GM12891 (cell line): ENCODE measurements around the gene KCNN2. TPM values are rescaled to one million over a fixed set of nuclear protein-coding genes. Genes with fewer than 3 reads are reported as not detected.

Experiments
- DNase-seq: peaks from one replicate; pipeline ENCODE4 v3.0.0; 2011; ENCODE audit warnings: low spot score; ENCODE audit not compliant: insufficient read length
- FAIRE-seq: peaks from 2 replicates; lab custom pipeline; 2011; peaks lifted over from hg19 to GRCh38; lab: Jason Lieb, UNC
- PAX5 ChIP-seq: IDR thresholded peaks from 2 replicates; pipeline ENCODE4 v1.6.1; 2011; ENCODE audit warnings: low read length, moderate library complexity, mild to moderate bottlenecking; ENCODE audit not compliant: insufficient read depth, severe bottlenecking
- POLR2A ChIP-seq: IDR thresholded peaks from 2 replicates; pipeline ENCODE4 v1.6.1; 2011; ENCODE audit warnings: low read depth, low read length, control low read depth
- POLR2AphosphoS5 ChIP-seq: IDR thresholded peaks from 2 replicates; pipeline ENCODE4 v1.6.1; 2011; ENCODE audit warnings: low read depth, low read length, control low read depth
- POU2F2 ChIP-seq: IDR thresholded peaks from 2 replicates; pipeline ENCODE4 v1.6.1; 2011; ENCODE audit warnings: low read depth, mild to moderate bottlenecking, control low read depth, low read length, moderate library complexity
- SPI1 ChIP-seq: IDR thresholded peaks from 2 replicates; pipeline ENCODE4 v1.6.1; 2011; ENCODE audit warnings: low read depth, low read length, control low read depth
- TAF1 ChIP-seq: IDR thresholded peaks from 2 replicates; pipeline ENCODE4 v1.6.1; 2011; ENCODE audit warnings: low read depth, low read length, control low read depth
- polyA plus RNA-seq: library from polyadenylated mRNA; unstranded; fragments of >200 nt; gene quantifications from one replicate; pipeline ENCODE4 v1.2.1, GENCODE V29; 2012; ENCODE audit warnings: low read depth, missing spikeins, inconsistent platforms; ENCODE audit not compliant: missing spikeins

KCNN2 gene
- 0.18 TPM for polyA plus RNA-seq

- DNase-seq, result peak; percentile 48
- TF ChIP-seq POLR2AphosphoS5 (no peak), POU2F2 (no peak), TAF1 (no peak), SPI1 (no peak), POLR2A (no peak), PAX5 (no peak)
- no peak for FAIRE-seq
Observed at GRCh38 chr5:114361724-114362196, at the start of gene KCNN2. Gene KCNN2, plus strand, starts transcription at chr5:114362070. Its CDS starts 70 bp downstream, at chr5:114362140.

DNA sequence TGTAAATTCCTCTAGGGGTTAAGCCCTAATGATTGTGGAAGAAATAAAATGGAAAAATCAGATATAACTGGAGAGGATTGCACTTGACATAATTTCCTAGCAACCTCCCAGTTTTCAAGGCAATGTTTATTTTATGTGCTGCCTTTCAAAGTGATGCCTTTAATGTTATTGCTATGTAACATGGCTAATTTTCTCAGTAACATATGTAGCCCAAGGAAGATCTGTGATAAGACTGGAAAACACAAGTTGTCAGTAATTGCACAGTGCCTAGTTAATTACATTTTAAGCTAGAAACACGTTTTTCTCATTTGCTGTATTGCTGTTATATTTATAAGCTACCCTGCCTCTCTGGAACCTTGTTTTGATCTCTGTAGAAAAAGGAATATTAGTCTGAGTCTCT lies 49.2 kb upstream of the KCNN2 start:
- TF ChIP-seq POU2F2, result no peak
- no peak for TF ChIP-seq PAX5
- TF ChIP-seq TAF1, result no peak
- no peak for TF ChIP-seq POLR2AphosphoS5
- TF ChIP-seq POLR2A, result no peak
- TF ChIP-seq SPI1, result no peak
- FAIRE-seq (no peak), DNase-seq (no peak)

GRCh38 chr5:114314061-114314460 lies 47.8 kb upstream of the KCNN2 start:
- TF ChIP-seq POLR2AphosphoS5 (no peak), SPI1 (peak; percentile 42; the same call in 1 of the 2 replicates), TAF1 (no peak)
- FAIRE-seq, result no peak
- DNase-seq, result no peak

DNA sequence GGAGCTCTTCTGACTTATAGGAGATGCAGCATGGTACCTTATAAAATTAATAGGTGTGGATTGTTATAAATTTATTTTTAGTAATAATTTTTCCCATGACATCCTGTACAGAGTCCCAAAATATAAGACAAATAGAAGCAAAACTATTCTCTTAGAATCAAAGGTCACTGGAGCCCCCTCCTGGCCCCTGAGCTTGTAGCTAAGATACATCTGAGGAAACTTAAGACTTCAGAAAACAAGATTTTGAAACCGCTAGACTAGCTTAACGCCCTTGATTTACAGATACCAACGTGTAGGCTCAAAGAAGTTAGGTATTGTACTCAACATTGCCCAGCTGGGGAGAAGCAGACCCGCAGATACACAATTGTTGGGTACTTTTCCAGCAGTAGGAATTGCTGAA lies 45.7 kb upstream of the KCNN2 start:
- no peak for TF ChIP-seq PAX5
- TF ChIP-seq POU2F2, result no peak
- TF ChIP-seq TAF1, result no peak
- no peak for TF ChIP-seq SPI1
- no peak for TF ChIP-seq POLR2AphosphoS5
- TF ChIP-seq POLR2A, result no peak
- no peak for DNase-seq
- FAIRE-seq, result no peak

DNA sequence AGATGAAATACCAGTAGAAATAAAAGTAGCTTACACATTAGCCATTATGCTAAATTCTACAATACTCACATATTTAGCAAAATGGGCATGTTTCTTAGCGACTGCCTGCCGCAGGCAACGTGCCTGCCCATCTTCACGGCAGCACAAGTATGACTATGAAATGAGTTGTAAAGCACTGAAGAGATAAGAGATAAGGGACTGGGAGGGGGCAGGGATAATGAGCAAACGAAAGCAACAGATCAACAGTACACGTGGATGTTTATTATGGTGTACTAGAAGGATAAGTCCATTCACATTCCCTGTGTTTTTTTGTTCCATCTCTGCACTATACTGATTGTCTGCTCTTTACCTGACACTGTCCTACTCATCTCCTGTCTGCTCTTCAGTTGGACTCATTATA lies 44.1 kb upstream of the KCNN2 start:
- no peak for FAIRE-seq
- TF ChIP-seq POLR2A, result no peak
- no peak for TF ChIP-seq POLR2AphosphoS5
- no peak for TF ChIP-seq TAF1
- TF ChIP-seq PAX5, result no peak
- no peak for DNase-seq

DNA sequence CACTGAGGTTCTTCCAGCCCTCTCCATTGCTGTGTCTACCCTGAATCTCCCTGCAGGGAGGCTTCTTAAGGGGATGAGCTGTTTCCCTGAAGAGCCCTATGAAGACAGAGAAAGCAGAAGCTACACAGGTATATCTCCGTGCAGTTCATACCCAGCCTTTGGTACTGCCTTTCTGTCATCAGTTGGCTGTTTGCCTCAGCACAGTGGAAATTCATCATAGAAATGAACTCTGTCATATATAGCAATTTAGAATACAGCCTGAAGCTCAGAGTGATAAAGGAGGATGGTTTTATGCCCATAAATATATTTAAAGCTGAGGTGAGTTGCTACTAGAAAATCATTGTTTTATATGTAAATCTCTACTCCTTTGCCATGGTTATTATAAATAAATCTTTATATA lies 42.6 kb upstream of the KCNN2 start:
- FAIRE-seq, result no peak

GRCh38 chr5:114319821-114320220 lies 42.0 kb upstream of the KCNN2 start:
- no peak for FAIRE-seq
- DNase-seq, result no peak
- no peak for TF ChIP-seq SPI1
- TF ChIP-seq PAX5, result no peak

More for the DNA sequence above, 42.6 kb upstream of the KCNN2 start:
- no peak for DNase-seq
- no peak for TF ChIP-seq POLR2A
- no peak for TF ChIP-seq POU2F2
- no peak for TF ChIP-seq PAX5
- no peak for TF ChIP-seq TAF1
- no peak for TF ChIP-seq POLR2AphosphoS5
- no peak for TF ChIP-seq SPI1

GRCh38 chr5:114324282-114324681 lies 37.6 kb upstream of the KCNN2 start:
- no peak for FAIRE-seq
- no peak for DNase-seq
- TF ChIP-seq TAF1, result no peak
- TF ChIP-seq POLR2AphosphoS5, result no peak
- TF ChIP-seq POU2F2, result no peak
- no peak for TF ChIP-seq SPI1
- no peak for TF ChIP-seq POLR2A
- no peak for TF ChIP-seq PAX5

GRCh38 chr5:114325541-114325940 lies 36.3 kb upstream of the KCNN2 start:
- FAIRE-seq (no peak), DNase-seq (no peak)
- no peak for TF ChIP-seq TAF1
- TF ChIP-seq POLR2AphosphoS5, result no peak
- no peak for TF ChIP-seq SPI1
- TF ChIP-seq PAX5, result no peak
- no peak for TF ChIP-seq POLR2A
- TF ChIP-seq POU2F2, result no peak

GRCh38 chr5:114327474-114327873 lies 34.4 kb upstream of the KCNN2 start:
- FAIRE-seq (no peak), DNase-seq (no peak)
- no peak for TF ChIP-seq POU2F2
- no peak for TF ChIP-seq POLR2A
- TF ChIP-seq SPI1, result no peak
- TF ChIP-seq TAF1, result no peak
- no peak for TF ChIP-seq PAX5
- TF ChIP-seq POLR2AphosphoS5, result no peak
